HEK293 (cell line): ENCODE results near the gene WDCP.

ENCODE experiments used
- CTCF ChIA-PET: fragments of 350-600 bp; formaldehyde crosslinking; extraction: SDS; loops from one replicate; lab custom pipeline; 2021; ENCODE audit warnings: antibody characterized with exemption; lab: Yijun Ruan, JAX
- POLR2A ChIA-PET: fragments of 300-600 bp; formaldehyde crosslinking; extraction: SDS; loops from one replicate; lab custom pipeline; 2020; ENCODE audit warnings: antibody characterized with exemption, inconsistent platforms; lab: Yijun Ruan, JAX
- H3K27ac ChIP-seq: fragments of 200-500 bp; sonication (Bioruptor generic); 2 replicates; pipeline ENCODE4 v1.5.1; 2014; ENCODE audit warnings: low read depth, low read length, control low read depth, inconsistent platforms; ENCODE audit errors: extremely low read depth
- H3K36me3 ChIP-seq, 2 experiments: fragments of 200-500 bp in 1 of 2; sonication (Bioruptor generic) in 1 of 2; 1 replicate in 1 of 2; 2 replicates in 1 of 2; pipeline ENCODE4 v1.5.1; 2014 to 2017; ENCODE audit warnings: inconsistent platforms in 2 of 2, low read length in 2 of 2; ENCODE audit not compliant: control insufficient read depth in 2 of 2, insufficient read depth in 1 of 2
- H3K4me1 ChIP-seq: fragments of 200-500 bp; sonication (Bioruptor generic); 2 replicates; pipeline ENCODE4 v1.5.1; 2014; ENCODE audit warnings: mild to moderate bottlenecking, low read length, inconsistent platforms; ENCODE audit not compliant: control insufficient read depth, insufficient read depth
- H3K4me3 ChIP-seq: 2 replicates; pipeline ENCODE4 v1.5.1; 2011; ENCODE audit warnings: low read depth, mild to moderate bottlenecking, control low read depth, low read length, moderate library complexity
- H3K9me3 ChIP-seq: fragments of 200-500 bp; sonication (Bioruptor generic); 2 replicates; pipeline ENCODE4 v1.5.1; 2014; ENCODE audit warnings: low read depth, low read length, inconsistent platforms; ENCODE audit not compliant: control insufficient read depth, insufficient read depth
- KLF1 ChIP-seq: fragments of 450-650 bp; formaldehyde crosslinking; IDR thresholded peaks from 2 replicates; pipeline ENCODE4 v1.5.1; 2016; ENCODE audit warnings: missing biosample characterization, missing genetic modification characterization
- PRDM1 ChIP-seq: fragments of 450-650 bp; formaldehyde crosslinking; IDR thresholded peaks from 2 replicates; pipeline ENCODE4; 2016; ENCODE audit warnings: missing biosample characterization, missing genetic modification characterization
- PRDM2 ChIP-seq: fragments of 450-650 bp; formaldehyde crosslinking; IDR thresholded peaks from 2 replicates; pipeline ENCODE4 v1.5.1; 2016; ENCODE audit warnings: missing biosample characterization, missing genetic modification characterization, borderline replicate concordance
- REPIN1 ChIP-seq: fragments of 450-650 bp; formaldehyde crosslinking; IDR thresholded peaks from 2 replicates; pipeline ENCODE4 v1.5.1; 2017; ENCODE audit warnings: missing biosample characterization, missing genetic modification characterization, low read depth
- REST ChIP-seq: fragments of 450-650 bp; formaldehyde crosslinking; IDR thresholded peaks from 2 replicates; pipeline ENCODE4 v1.5.1; 2016; ENCODE audit warnings: missing biosample characterization, missing genetic modification characterization
- SCRT1 ChIP-seq: fragments of 450-650 bp; formaldehyde crosslinking; IDR thresholded peaks from 2 replicates; pipeline ENCODE4 v1.5.1; 2016; ENCODE audit warnings: missing biosample characterization, missing genetic modification characterization, borderline replicate concordance
- TRIM28 ChIP-seq: IDR thresholded peaks from 2 replicates; pipeline ENCODE4 v1.6.1; 2011; ENCODE audit warnings: low read length, control low read depth, borderline replicate concordance
- ZBTB20 ChIP-seq: fragments of 450-650 bp; formaldehyde crosslinking; IDR thresholded peaks from 2 replicates; pipeline ENCODE4 v1.5.1; 2016; ENCODE audit warnings: missing biosample characterization, missing genetic modification characterization
- ZBTB44 ChIP-seq: fragments of 450-650 bp; IDR thresholded peaks from 2 replicates; pipeline ENCODE4 v1.5.1; 2018; ENCODE audit warnings: missing biosample characterization, mild to moderate bottlenecking, missing genetic modification characterization
- ZFP37 ChIP-seq: fragments of 450-650 bp; formaldehyde crosslinking; IDR thresholded peaks from 2 replicates; pipeline ENCODE4 v1.5.1; 2016; ENCODE audit warnings: missing biosample characterization, missing genetic modification characterization
- ZNF184 ChIP-seq: fragments of 450-650 bp; IDR thresholded peaks from 2 replicates; pipeline ENCODE4 v1.5.1; 2018; ENCODE audit warnings: missing biosample characterization, mild to moderate bottlenecking, missing genetic modification characterization
- ZNF2 ChIP-seq: fragments of 450-650 bp; formaldehyde crosslinking; IDR thresholded peaks from 2 replicates; pipeline ENCODE4 v1.5.1; 2016; ENCODE audit warnings: missing biosample characterization, missing genetic modification characterization
- ZNF221 ChIP-seq: fragments of 450-650 bp; formaldehyde crosslinking; IDR thresholded peaks from 2 replicates; pipeline ENCODE4 v1.5.1; 2017; ENCODE audit warnings: missing biosample characterization, missing genetic modification characterization, borderline replicate concordance
- ZNF354C ChIP-seq: fragments of 450-650 bp; formaldehyde crosslinking; IDR thresholded peaks from 2 replicates; pipeline ENCODE4 v1.5.1; 2016; ENCODE audit warnings: missing biosample characterization, missing genetic modification characterization, low read depth, borderline replicate concordance
- ZNF394 ChIP-seq: fragments of 450-650 bp; formaldehyde crosslinking; IDR thresholded peaks from 2 replicates; pipeline ENCODE4 v1.5.1; 2016; ENCODE audit warnings: missing biosample characterization, missing genetic modification characterization, mild to moderate bottlenecking, moderate library complexity, borderline replicate concordance
- ZNF558 ChIP-seq: fragments of 450-650 bp; formaldehyde crosslinking; IDR thresholded peaks from 2 replicates; pipeline ENCODE4 v1.5.1; 2016; ENCODE audit warnings: missing biosample characterization, missing genetic modification characterization
- ZNF624 ChIP-seq: fragments of 450-650 bp; formaldehyde crosslinking; IDR thresholded peaks from 2 replicates; pipeline ENCODE4 v1.5.1; 2017; ENCODE audit warnings: missing biosample characterization, missing genetic modification characterization
- ZNF664 ChIP-seq: fragments of 450-650 bp; formaldehyde crosslinking; IDR thresholded peaks from 2 replicates; pipeline ENCODE4 v1.5.1; 2016; ENCODE audit warnings: missing biosample characterization, missing genetic modification characterization
- ZNF670 ChIP-seq: fragments of 450-650 bp; formaldehyde crosslinking; IDR thresholded peaks from 2 replicates; pipeline ENCODE4 v1.5.1; 2016; ENCODE audit warnings: missing biosample characterization, missing genetic modification characterization, low read depth
- ZNF776 ChIP-seq: fragments of 450-650 bp; formaldehyde crosslinking; IDR thresholded peaks from 2 replicates; pipeline ENCODE4 v1.5.0; 2017; ENCODE audit warnings: missing biosample characterization, missing genetic modification characterization, borderline replicate concordance

The WDCP gene

GRCh38 chr2:24080701-24081100 is 33.5 kb upstream of the WDCP start (continued):
- TF ChIP-seq ZNF670 (no peak), TRIM28 (no peak), PRDM1 (tag by site-specific recombination) (no peak), ZNF394 (tag by site-specific recombination) (no peak), REPIN1 (tag by site-specific recombination) (no peak)
- TF ChIP-seq, all 188 proteins: peak for 0

DNA sequence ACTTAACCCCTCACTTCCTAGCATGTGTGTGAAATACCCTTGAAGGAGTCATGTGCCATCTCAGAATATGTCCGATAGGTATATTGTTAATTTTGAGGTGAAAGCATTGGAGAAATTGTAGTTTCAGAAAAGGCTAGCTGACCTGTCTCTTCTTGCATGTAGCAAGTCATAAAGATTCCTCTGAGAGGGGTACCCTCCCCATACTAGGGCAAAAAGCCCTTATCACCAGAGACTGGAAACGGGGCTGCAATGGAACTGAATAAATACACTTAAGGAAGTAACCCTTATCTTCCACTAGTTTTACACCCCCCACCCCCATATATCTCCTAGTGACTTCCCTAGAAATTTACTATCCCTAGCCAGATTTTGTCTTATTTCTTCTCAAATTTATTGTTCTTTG is 30.7 kb upstream of the WDCP start:
- ChIA-PET POLR2A (interaction anchor here (1.2 to 2.3 kb wide), 2 partner anchors 31 to 284 kb away, joined by 4 to 41 read pairs; partner anchors contain the start of gene WDCP), CTCF (interaction anchor here (0.6 to 1.6 kb wide), 2 partner anchors 152 to 153 kb away, joined by 4 to 5 read pairs; partner anchors contain the start of gene ATAD2B)
- Histone ChIP-seq H3K27ac (peak overlapping the region; percentile 47; the same call in 1 of the 2 replicates), H3K36me3 (peaks cover 15 to 53% of the 10 kb centered on the region in 2 experiments), H3K4me1 (peaks cover 7% of the 10 kb centered on the region; the same call in 1 of the 2 replicates), H3K4me3 (no peak overlapping the region), H3K9me3 (no peaks in the 10 kb centered on the region)
- TF ChIP-seq REST (no peak), ZBTB20 (tag by site-specific recombination) (no peak), ZFP37 (tag by site-specific recombination) (no peak), ZNF624 (tag by site-specific recombination) (no peak), ZNF558 (tag by site-specific recombination) (no peak), PRDM1 (tag by site-specific recombination) (no peak), ZNF184 (no peak), ZNF664 (tag by site-specific recombination) (no peak), ZNF2 (tag by site-specific recombination) (no peak), ZNF776 (tag by site-specific recombination) (no peak), TRIM28 (no peak), SCRT1 (tag by site-specific recombination) (no peak), ZBTB44 (tag by site-specific recombination) (no peak), ZNF221 (tag by site-specific recombination) (no peak), PRDM2 (no peak), KLF1 (tag by site-specific recombination) (no peak), ZNF354C (tag by site-specific recombination) (no peak)
